ENCODE data around the gene RPS19BP1. TPM values are rescaled to one million over a fixed set of nuclear protein-coding genes. Genes with fewer than 3 reads are reported as not detected.

The RPS19BP1 gene
- total RNA-seq, 4 donors from 2014 or later = 93.4 to 157 (median 121) TPM

DNA sequence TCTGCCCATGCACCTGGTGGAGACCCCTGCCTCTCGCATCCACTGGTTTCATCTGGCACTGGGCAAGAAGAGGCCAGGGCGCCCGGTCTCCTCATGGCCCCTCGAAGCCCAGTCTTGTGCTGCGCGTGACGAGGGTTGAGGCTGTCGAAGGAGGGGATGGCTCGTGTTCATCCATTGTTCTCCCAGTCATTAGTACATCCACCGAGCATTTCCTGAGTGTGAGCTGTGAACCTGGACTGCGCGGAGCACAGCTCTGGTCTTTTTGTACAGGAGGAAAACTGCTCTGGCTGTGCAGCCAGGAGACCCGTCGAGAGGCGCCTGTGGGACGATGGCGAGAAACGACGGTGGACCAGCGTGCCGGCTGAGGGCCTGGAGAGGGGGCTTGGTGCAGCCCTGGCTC lies 44.8 kb upstream of the RPS19BP1 start:
- DNase-seq (ENCODE audit: low spot score in 2 of 2) = no peak
- TF ChIP-seq, protein P1, sequence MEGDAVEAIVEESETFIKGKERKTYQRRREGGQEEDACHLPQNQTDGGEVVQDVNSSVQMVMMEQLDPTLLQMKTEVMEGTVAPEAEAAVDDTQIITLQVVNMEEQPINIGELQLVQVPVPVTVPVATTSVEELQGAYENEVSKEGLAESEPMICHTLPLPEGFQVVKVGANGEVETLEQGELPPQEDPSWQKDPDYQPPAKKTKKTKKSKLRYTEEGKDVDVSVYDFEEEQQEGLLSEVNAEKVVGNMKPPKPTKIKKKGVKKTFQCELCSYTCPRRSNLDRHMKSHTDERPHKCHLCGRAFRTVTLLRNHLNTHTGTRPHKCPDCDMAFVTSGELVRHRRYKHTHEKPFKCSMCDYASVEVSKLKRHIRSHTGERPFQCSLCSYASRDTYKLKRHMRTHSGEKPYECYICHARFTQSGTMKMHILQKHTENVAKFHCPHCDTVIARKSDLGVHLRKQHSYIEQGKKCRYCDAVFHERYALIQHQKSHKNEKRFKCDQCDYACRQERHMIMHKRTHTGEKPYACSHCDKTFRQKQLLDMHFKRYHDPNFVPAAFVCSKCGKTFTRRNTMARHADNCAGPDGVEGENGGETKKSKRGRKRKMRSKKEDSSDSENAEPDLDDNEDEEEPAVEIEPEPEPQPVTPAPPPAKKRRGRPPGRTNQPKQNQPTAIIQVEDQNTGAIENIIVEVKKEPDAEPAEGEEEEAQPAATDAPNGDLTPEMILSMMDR (IDR thresholded peaks at IDR 0.05) = no peak
- no peak for TF ChIP-seq POLR2A (IDR thresholded peaks at IDR 0.05)
- intact Hi-C loops (cut with DNase I; ENCODE audit: low total_unique reads) = no loop called here
- H3K4me3 ChIP-seq (ENCODE audit: low read depth, poor library complexity, severe bottlenecking) = no peak overlapping the region
- WGBS, 2 donors = 81 to 88% methylated on average over 20 to 21 of the region's 21 CpGs

DNA sequence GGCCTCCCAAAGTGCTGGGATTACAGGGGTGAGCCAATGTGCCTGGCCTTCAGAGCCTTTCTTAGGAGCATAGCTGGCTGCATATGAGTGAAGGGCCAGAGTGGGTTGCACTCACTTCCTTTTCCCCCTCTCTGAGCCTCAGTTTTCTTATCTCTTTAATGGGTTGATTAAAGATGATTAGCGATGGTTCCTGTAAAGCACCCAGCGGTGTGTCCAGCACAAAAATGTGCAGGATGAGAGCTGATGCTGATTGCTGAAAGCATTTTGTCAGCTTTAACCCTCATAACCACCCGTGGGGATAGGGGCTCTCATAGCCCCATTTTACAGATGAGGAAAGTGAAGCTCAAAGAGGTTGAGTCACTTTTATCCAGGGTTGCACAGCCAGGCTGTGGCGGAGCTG lies 43.5 kb upstream of the RPS19BP1 start:
- intact Hi-C loops (cut with DNase I; ENCODE audit: low total_unique reads) = no loop called here
- no peak overlapping the region for H3K4me3 ChIP-seq (ENCODE audit: low read depth, poor library complexity, severe bottlenecking)
- TF ChIP-seq POLR2A (IDR thresholded peaks at IDR 0.05) = no peak
- TF ChIP-seq, protein P1 (IDR thresholded peaks at IDR 0.05) = no peak
- no peak for DNase-seq (ENCODE audit: low spot score in 2 of 2)
- 88 to 92% methylated on average over 4 of the region's 4 CpGs for WGBS, 2 donors

DNA sequence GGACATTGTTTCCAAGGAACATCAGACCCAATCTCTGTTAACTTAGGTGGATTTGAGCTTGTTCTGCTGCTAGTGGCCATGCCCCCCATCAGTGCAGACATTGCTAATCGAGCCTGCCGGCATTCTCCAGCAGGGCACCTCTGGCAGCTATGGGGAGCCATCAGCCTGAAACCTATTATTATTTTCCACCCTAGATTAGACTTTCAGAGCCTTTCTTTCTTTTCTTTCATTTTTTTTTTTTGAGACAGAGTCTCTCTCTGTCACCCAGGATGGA lies 42.9 kb upstream of the RPS19BP1 start:
- DNase-seq (ENCODE audit: low spot score in 2 of 2) = no peak

DNA sequence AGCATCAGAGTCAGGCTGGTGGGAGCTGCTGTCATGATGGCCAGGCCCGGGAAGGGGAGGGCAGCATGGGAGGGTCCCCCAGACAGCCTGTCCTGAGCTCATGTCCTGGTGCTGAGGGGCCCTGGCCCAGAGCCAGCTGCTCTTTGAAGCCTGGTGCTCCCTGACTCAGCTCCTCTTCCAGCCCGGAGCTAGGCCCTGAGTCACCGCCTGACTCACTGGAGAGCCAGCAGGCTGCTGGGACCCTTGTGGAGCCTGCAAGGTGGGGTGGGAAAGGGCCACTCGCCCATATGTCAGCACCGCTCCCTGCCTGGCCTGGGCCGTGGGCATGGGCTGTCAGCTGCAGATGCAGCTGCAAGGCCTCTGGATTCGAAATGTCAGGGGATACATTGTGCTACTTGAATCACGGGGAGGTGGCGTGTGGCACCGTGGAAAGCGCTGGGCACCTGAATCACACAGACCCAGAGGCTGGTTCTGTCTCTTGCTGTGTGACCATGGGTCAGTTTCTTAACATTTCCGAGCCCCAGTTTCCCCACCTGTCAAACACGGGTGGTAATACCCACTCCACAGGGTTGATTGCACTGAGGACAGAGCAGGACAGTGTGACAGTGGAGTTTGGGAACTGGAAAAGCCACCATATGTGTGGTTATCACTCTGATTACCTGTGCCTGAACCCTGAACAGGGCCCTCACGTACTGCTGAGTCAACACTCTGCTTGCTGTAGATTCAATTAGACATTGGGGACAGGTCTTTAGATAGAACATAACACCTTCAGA lies 42.4 kb upstream of the RPS19BP1 start:
- 83 to 88% methylated on average over 9 to 14 of the region's 14 CpGs for WGBS, 2 donors
- intact Hi-C loops (cut with DNase I; ENCODE audit: low total_unique reads) = no loop called here
- DNase-seq (ENCODE audit: low spot score in 2 of 2) = no peak
- no peak overlapping the region for H3K4me3 ChIP-seq (ENCODE audit: low read depth, poor library complexity, severe bottlenecking)
- TF ChIP-seq POLR2A (IDR thresholded peaks at IDR 0.05) = no peak
- TF ChIP-seq, protein P1 (IDR thresholded peaks at IDR 0.05) = no peak

More for the DNA sequence above, 42.9 kb upstream of the RPS19BP1 start:
- H3K4me3 ChIP-seq (ENCODE audit: low read depth, poor library complexity, severe bottlenecking) = no peak overlapping the region
- 84 to 97% methylated on average over 2 of the region's 2 CpGs for WGBS, 2 donors
- TF ChIP-seq POLR2A (IDR thresholded peaks at IDR 0.05) = no peak
- TF ChIP-seq, protein P1 (IDR thresholded peaks at IDR 0.05) = no peak
- intact Hi-C loops (cut with DNase I; ENCODE audit: low total_unique reads) = no loop called here

DNA sequence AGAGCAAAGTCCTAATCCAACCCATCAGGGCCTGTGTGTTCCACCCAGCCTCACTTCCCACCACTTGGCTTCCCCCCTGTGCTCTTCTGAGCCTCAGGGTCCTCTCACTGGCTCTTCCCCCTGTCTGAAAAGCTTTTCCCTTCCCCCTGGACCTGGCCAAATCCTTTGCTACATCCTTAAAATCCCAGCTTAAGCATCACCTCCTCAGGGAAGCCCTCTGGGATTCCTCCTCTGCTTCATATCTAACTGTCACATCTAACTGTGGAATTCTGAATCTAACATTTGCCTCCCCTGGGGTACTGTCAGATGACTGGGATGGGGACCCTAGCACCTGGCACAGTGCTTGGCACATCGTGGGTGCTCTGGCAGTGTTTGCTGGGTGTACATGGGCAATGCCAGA lies 39.0 kb upstream of the RPS19BP1 start:
- TF ChIP-seq, protein P1 (IDR thresholded peaks at IDR 0.05) = no peak
- no peak for TF ChIP-seq POLR2A (IDR thresholded peaks at IDR 0.05)
- intact Hi-C loops (cut with DNase I; ENCODE audit: low total_unique reads) = no loop called here
- DNase-seq (ENCODE audit: low spot score in 2 of 2) = no peak
- H3K4me3 ChIP-seq (ENCODE audit: low read depth, poor library complexity, severe bottlenecking) = no peak overlapping the region
- 63% methylated on average over 1 of the region's 1 CpG; no CpG with 5 or more reads in 1 of the 2 donors for WGBS, 2 donors

DNA sequence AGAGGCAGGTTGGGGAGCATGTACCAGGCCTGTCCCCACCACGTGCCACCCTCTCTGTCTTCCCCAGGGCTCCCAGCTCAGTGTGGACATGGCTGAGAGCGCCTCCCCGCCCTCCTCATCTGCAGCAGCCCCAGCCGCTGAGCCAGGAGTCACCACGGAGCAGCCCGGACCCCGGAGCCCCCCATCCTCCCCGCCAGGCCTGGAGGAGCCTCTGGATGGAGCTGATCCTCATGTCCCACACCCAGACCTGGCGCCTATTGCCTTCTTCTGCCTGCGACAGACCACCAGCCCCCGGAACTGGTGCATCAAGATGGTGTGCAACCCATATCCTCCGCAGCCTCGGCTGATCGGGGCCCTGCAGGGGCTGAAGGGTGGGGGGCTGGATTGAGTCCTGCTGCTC lies 38.1 kb upstream of the RPS19BP1 start, which contains the start of gene CACNA1I:
TSS of gene CACNA1I (plus strand) at position 89 of the 400 bp plus-strand sequence. CDS start at position 89, 0 bp downstream.
- WGBS, 2 donors = 86 to 94% methylated on average over 3 to 14 of the region's 14 CpGs
- no peak for TF ChIP-seq POLR2A (IDR thresholded peaks at IDR 0.05)
- TF ChIP-seq, protein P1 (IDR thresholded peaks at IDR 0.05) = no peak
- no peak for DNase-seq (ENCODE audit: low spot score in 2 of 2)
- H3K4me3 ChIP-seq (ENCODE audit: low read depth, poor library complexity, severe bottlenecking) = no peak within 1 kb of the TSS
- intact Hi-C loops (cut with DNase I; ENCODE audit: low total_unique reads) = no loop called here
